NOMO-1 (cell line): ENCODE data around the gene GSAP.
"Not testable (repeated sequence)": the region's sequence is repeated elsewhere in the genome, so short reads cannot be mapped to it uniquely, and the experiment has no call there.

ENCODE experiments used
- DNase-seq, 2 experiments: peaks; one replicate each; lab custom pipeline; 2025; ENCODE audit not compliant: unreplicated experiment in 2 of 2; lab: John Stamatoyannopoulos, UW

The GSAP gene

DNA sequence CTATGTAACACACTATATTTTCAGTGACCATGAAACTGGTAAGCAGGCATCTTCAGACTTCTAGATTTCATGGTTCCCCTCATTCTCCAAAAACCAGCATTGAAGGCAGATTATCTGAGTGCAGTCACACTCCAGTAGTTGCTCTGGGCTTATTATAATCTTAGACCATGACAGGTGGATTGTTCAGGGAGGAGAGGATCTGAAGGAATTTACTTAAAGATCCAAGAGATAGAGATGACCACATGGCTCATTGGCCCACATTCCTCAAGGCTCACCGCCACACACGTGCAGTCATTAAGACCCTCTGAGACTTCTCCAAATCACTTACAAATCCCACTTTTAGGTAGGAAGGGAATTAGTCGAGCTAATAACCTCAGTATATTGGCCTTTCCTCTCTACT lies 55.2 kb downstream of the GSAP start:
- DNase-seq, result no peak

DNA sequence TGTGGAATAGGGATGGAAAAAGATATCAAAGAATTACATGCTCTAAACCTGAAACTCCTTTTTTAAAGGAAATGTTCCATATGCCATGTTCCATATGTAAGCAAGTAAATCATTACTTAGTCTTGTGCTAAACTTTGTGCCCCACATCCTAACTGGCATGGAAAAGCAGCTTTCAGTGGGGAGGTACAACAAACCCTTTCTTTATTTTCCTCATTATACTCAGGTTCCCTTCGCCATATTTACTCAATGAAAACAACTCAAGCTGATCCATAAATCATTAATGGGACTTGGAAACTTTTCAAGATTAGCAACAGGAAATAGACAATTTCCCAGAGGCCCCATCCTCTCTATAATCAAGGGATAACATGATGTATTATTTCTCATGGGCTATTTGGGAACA lies 56.0 kb downstream of the GSAP start:
- DNase-seq, result no peak

DNA sequence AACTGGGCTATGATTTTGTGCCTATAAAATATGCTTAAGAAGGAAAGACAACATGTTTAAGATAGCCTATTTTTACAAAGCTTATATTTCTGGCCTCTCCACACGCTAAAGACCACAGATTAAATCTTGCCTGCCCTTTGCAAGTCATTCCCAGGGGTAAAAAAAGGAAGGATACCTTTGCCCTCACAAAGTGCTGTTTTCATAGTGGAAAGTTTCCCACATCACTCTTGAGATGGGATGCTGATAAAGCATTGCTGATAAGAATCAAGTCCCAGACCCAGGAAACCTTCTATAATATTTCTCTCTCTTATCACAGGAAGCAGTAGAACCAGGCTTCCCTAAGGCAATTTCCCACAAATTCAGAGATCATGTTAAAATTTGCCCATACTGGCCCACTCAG lies 56.5 kb downstream of the GSAP start:
- DNase-seq, result no peak

GRCh38 chr7:77354914-77355313 lies 61.2 kb downstream of the GSAP start:
- DNase-seq, result no peak

- no peak for DNase-seq
Measured at GRCh38 chr7:77354484-77354883, 61.7 kb downstream of the GSAP start.

DNA sequence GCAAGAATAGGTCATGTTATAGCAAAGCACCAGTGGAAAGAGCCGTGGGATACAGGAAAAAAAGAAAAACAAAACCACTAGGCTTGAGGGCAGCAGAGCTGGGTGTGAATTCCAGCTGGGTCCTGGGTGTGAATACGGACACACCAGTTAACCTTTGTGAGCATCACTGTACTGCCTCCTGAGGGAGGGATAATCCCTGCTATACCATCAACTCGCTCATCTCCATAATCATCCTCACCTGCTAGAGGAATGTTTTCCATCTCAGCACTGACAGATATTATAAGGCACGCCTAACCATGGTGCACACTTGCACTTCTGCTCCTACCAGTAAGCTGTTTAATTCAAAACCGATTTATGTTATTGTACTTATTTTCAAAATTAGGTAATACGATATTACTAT lies 62.2 kb downstream of the GSAP start:
- DNase-seq, result no peak

GRCh38 chr7:77353407-77353721 lies 62.8 kb downstream of the GSAP start:
- DNase-seq, result no peak

DNA sequence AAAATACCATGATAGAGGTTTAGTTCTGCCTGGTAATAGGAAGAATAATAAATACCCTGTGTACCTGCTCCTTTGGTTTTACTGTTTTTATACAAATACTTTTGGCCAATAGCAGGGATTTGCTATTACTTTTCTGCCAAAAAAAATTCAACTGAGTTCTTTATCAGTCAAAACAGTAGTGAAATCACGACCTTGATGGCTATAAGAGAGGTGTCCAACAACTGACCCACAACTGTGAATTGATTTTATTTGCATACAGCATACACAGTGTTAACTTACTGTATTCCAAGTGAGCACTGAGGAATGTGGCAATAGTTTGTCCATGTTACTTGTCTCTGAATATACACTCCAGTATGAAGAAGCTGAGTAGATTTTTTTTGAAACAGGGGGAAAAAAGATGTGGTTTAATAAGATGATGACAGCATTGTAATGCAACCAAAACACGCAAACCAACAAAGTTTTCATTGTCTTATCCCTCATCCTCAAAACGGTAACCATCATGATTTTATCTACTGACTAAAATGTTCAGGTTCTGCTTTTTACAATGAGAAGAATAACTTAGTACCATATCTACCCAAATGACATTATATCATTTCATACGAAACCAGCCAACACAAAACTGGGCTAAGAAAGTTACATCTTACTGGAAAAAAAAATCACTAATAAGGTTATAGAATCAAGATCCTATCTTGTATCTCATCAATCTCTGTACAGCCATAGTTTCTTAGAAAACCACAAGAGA lies 63.3 kb downstream of the GSAP start:
- DNase-seq, result no peak

GRCh38 chr7:77351539-77352004 lies 64.6 kb downstream of the GSAP start:
- DNase-seq, result peak; percentile 86 to 99

DNA sequence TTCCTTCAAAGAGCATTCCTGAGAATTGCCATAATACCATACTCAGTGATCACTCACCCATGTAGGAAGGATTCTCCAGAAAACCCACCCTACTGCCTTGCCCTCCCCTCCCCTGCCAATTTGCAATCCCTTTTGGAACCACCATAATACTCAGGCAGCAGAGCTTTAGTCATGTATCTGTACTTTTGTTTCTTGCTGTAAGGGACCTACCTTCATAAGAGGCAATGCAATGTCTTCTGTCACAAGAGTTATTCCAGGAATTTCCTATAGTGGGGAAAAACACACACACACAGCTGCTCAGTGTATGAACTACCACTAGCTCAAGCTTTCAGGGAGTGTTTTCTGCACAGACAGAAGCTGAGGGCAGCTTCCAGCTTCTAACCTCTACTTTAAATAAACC lies 67.0 kb downstream of the GSAP start:
- no peak for DNase-seq

DNA sequence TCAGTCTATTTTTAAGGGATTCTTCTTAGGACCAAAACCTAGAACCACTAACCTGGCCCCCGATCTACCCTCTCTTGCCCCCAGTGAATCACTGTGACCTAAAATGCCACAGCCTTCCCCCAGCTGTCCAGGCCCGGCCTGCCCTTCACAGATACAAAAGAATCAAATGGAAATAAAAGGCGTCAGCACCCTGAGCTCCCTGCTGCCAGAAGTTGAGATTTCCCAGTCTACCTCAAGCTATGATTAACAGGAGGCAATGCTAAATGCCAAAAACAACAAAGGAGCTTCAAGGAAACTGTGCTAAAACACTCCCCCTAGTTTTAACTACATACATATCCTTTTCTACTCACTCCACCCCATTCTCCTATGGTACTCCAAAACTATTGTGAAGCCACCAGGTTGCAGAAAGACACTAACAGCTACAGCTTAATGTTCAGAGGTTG lies 67.8 kb downstream of the GSAP start:
- DNase-seq, result no peak

- no peak for DNase-seq
Measured at GRCh38 chr7:77346441-77346840, 69.7 kb downstream of the GSAP start.

DNA sequence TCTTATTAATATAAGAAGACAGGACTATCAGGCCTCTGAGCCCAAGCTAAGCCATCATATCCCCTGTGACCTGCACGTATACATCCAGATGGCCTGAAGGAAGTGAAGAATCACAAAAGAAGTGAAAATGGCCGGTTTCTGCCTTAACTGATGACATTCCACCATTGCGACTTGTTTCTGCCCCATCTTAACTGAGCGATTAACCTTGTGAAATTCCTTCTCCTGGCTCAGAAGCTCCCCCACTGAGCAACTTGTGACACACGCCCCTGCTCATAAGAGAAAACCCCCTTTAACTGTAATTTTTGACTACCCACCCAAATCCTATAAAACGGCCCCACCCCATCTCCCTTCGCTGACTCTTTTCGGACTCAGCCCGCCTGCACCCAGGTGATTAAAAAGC lies 70.7 kb downstream of the GSAP start:
- not testable (repeated sequence) for DNase-seq

GRCh38 chr7:77339726-77340125 lies 76.4 kb downstream of the GSAP start:
- no peak for DNase-seq

DNA sequence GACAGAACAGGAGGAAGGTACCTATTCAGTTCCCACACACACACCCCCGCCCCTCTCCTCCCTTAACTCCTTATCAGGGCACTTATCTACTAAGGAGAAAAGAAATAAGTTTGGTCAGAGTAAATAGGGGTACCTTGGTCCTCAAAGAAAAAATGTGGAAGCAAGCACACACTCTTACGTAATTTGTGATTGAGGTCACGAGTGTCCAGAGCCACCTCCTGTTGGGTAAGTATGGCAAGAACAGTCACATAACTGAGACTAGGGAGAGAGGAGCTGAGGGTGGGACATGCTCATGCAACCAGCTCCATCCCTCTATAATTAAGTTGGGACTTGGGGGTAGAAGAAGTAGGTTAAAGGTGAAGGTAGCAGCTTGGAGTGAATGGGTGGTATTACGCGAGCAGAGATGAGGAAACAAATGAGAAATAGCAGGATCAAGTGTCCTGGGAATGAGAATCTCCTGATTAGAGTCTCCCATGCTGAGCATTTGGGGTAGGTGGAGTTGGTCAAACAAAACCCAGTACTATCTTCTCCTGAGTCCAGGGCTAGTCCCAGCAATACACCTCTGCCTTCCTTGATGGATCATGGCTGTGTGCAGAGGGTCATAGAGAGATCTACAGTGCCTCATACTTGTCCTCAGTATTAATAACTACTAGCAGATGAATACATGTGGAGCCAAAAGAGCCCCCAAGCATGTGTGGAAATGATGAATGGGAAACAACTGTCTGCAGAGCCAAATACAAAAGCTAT lies 77.1 kb downstream of the GSAP start:
- DNase-seq, result peak; percentile 90 to 92

DNA sequence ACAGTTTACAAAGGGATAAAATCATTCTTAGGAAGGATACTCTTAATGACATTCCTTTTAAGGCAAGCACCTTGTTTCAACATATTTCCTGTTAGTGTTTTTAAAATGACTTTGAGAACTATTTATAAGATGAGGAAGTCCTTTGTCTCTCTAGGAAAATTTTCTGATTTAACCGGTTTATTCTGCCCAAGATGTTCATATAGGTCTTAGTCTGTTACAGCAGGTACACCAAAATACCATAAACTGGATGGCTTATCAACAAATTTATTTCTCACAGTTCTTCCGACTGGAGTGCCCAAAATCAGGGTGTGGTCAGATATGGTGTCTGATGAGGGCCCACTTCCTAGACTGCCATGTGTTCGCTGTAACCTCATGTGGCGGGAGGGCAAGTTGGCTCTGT lies 77.9 kb downstream of the GSAP start:
- peak; percentile 89 to 96 for DNase-seq

- peak in 1 of 2 experiments; percentile 56 for DNase-seq
Measured at GRCh38 chr7:77337456-77337990, 78.6 kb downstream of the GSAP start.

- DNase-seq, result no peak
Measured at GRCh38 chr7:77335581-77335980, 80.6 kb downstream of the GSAP start.

GRCh38 chr7:77334039-77334438 lies 82.1 kb downstream of the GSAP start:
- DNase-seq, result not testable (repeated sequence)

DNA sequence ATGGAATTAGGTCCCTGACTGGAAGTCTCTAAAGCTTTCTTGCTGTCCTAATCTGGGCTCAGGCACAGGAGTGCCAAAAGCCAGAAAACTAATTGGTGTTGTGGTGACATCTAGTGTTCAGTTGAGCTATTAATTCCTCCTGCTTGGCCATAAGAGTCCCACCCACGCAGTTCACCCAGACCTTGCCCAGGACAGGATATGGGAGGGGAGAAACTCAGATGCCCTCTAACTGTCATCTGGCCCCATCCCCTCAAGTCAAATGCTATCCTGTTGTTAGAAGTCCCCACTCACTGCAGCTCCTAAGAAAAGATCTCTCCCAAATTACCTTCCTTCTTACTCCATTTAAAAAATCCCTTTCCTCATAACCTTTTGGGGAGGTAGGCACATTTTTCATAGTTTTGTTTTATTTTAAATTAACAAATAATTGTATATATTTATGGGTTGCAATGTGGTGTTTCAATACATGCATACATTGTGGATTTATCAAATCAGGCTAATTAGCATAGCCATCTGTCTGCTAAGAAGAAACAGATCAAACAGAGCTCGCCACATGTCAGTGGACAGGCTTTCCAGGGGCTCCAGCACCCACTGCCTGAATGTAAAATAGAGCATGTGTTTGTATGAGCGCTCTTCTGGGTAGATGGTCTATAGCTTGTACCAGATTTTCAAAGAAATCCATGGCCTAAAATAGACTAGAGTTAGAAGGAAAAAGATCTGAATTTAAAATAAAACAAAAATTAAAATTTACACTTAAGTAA lies 84.0 kb downstream of the GSAP start:
- DNase-seq, result peak; percentile 98 to 99

DNA sequence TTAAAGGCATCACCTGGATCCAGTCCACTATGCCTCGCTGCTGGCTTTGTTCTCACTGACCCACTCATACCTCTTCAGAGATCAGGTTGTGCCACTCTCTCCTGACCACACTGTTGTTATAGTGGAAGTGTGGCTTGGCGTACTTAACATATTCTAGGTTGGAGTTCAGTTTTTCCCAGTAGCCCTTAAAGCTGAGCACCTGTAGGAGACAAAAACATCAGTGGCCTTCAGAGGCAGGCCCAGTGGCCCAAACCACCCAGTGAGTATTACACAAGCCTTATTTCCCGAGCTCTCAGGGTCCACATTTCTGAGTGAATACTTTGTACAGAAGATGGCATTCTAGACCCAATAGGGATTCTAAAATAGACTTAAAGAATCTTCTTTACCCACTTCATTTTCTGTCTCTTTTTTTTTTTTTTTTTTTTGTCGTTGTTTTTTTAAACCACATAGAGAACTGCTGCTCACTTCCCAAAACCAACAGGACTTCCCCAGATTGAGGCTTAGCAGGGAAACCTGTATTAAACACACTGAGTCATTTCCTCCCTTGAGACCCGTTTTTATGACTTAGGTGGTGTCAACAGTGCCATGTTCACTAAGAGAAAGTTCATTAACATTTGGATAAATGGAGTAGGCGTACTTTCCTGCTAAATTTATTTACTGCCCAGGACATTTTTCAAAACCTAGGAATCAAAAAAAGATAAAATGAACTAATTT lies 85.8 kb downstream of the GSAP start:
- DNase-seq, result peak; percentile 97 to 100
